NCI-H2196 treated with DMSO at 0.1 percent for 48 hours (cell line): Measurements from ENCODE around the gene RUBCN.
"Not testable (repeated sequence)": the region's sequence is repeated elsewhere in the genome, so short reads cannot be mapped to it uniquely, and the experiment has no call there.

Source experiments
- DNase-seq: peaks from one replicate; lab custom pipeline; 2025; ENCODE audit not compliant: unreplicated experiment; lab: John Stamatoyannopoulos, UW

RUBCN gene

DNA sequence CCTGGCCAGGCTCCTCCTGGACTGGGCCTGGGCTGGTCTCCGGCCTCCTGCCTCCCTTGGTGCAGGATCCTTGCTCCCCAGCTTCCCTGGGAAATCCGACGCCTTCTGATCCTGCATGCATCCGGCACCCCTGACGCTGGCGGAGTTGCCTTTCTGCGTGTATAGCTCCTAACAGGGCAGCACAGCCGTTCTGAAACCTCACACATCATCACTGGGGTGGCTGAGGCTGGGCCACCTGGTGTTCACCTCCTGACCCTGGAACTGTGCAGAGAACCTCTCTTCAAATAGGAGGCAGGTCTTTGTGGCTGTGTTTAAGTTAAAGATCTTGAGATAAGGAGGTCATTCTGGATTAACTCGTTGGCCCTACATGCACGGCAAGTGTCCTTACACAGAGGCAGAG lies 77.6 kb downstream of the RUBCN start:
- not testable (repeated sequence) for DNase-seq

DNA sequence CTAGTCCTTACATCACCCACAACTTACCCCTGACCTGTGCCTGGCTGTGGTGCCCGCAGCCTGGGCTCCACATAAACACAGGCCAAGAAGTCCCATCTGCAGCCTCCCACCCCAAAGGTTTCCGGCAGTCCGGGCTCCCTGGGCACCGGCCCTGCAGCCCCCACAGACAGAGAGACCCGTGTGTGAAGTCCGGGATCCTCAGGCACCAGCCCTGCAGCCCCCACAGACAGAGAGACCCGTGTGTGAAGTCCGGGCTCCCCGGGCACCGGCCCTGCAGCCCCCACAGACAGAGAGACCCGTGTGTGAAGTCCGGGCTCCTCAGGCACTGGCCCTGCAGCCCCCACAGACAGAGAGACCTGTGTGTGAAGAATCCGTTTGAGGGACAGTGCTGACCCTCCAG lies 78.0 kb downstream of the RUBCN start:
- not testable (repeated sequence) for DNase-seq

DNA sequence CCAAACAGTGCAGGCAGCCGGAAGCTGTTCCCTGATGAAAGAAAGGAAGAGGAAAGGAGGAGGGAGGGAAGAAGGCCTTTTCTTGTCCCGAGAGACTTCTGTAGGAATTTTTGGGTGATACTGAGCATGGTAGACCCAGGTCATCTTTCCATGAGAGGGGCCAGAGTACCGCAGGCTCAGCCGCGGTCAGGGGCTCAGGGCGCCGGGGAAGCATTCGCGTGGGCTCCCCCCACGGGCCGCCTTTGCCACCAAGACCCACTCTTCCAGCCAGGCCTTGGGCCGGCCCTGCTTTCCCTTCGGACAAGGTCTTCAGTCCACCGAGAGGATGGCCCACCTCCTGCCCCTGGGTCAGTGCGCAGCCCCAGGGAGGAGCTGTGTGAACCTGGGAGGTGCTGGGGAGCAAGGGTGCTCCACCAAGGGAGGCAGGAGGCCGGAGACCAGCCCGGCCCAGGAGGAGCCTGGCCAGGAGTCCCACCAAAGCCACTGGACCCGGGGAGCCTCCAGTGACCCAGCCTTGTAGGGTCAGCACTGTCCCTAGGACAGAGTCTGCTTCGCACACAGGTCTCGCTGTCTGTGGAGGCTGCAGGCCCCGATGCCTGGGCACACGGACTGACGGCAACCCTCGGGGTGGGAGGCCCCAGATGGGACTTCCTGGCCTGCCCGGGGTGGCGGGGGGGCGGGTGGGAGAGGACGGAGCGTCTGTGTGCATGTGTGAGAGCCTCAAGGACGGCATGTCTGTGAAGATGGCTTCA lies 79.0 kb downstream of the RUBCN start:
- not testable (repeated sequence) for DNase-seq

DNA sequence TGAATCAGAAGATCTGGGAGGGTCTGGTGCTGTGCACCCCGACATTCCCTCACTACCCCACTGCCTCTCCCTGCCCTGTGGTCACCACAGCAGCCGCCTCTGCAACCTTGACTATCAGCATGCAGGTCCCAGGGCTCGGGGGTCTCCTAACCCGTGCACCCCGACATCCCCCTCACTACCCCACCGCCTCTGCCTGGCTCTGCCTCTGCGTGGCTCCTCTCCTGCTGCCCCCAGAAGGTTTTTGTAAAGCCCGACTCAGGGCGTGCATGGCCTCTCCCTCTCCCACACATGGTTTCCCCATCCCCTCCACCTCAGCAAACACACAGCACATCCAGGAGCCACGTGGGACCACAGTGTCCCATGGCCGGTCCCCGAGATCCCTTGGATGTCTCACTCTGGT lies 79.7 kb downstream of the RUBCN start:
- DNase-seq, result not testable (repeated sequence)

DNA sequence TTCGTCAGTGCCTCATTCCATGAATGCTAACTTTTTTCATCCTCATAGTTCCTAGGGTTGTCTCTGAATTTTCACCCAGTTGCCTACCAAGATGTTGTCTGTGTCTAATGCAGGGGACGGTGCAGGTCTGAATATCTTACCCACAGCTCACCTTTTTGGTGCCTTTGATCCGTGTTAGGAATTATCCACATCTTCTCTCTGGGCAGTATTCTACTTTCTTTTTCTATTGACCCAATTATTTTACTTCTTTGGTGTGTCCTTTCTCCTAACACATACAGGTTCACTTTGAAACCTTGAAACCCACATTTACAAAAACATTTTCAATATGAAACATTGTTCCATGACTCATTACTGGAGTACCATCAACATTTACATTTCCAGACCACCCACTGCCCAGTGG lies 80.6 kb downstream of the RUBCN start:
- not testable (repeated sequence) for DNase-seq

DNA sequence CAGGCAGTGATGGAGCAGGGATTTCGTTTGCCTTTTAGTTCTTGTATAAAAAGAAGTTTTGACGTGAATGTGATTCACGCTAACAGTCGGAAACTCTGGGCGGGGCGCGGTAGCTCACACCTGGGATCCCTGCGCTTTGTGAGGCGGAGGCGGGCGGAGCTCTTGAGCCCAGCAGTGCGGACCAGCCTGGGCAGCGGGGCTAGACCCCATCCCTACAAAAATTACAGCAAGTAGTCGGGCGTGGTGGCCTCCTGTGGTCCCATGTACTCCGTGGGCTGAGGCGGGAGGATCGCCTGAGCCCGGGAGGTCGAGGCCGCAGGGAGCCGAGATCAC lies 81.7 kb downstream of the RUBCN start:
- not testable (repeated sequence) for DNase-seq

DNA sequence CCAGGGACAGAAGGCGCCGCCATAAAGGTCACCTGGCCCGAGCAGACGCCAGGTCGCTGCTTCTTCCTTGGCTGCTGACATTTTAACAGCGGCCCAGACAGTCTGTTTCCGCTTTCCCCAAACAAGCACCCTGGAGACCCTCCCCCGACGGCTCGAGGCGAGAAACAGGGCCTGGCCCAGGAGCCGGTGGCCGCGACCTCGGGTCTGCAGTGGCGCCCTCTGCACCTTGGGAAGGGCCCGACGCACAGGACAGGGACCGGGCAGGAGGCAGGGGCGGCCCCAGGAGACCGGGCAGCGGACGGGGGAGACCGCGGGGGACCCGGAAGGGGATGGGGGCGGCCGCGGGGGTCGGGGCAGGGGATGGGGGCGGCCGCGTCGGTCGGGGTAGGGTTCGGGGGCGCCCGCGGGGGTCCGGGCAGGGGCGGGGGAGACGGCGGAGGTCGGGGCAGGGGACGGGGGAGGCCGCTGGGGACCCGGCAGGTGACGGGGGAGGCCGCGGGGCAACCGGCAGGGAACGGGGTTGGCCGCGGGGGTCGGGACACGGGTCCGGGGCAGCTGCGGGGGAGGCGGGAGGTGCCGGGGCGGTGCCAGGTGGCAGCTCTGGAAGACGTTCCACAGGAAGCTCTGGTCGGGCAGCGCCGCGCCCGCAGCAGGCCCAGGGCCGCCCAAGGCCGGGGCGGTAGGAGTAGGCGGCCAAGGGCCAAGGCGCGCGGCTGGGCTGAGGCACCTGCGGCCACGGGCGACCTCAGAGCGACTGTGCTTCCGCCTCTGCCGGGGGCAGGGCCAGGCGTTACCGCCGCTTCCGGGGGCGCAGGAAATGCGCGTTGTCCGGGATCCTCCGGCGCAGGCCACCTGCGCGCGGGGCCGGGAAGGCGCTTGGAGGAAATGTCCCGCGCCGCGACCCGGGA lies 82.4 kb downstream of the RUBCN start:
- DNase-seq, result not testable (repeated sequence)

DNA sequence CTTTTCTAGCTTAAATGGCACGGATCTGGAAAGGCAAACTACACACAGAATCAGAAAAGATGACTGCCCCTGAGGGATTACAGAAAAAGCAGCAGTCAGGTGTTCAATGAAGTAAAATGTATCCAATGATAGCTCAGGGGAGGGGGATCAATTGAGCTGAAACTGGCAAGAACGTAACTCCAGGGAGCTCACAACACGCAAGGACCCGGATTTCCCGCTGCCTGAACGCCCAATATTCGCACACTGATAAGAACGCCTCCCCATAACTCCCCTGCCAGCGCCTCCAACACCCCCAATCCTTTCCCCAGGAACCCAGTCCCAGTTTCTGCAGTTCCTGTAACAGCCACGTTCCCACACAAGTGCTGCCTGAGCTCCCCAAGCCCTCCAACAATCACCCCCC lies 83.8 kb downstream of the RUBCN start:
- not testable (repeated sequence) for DNase-seq

DNA sequence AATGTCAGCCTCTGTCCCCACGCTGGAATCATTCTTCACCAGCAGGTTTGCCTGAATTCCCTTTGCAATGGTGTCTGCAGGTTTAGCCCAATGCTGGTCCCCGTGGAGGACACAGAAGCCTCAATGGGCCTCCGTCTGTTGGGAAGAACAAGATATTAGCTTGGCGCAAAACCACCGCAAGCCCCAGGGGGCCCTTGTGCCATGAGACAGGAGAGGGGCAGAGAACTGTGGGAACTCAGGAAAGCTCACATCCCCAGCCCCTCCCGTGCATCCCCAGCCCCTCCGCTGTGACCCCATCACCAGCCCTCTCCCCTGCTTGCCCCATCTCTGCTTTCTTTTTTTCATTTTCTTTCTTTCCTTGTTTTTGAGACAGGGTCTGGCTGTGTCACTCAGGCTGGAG lies 89.1 kb downstream of the RUBCN start:
- DNase-seq, result not testable (repeated sequence)

DNA sequence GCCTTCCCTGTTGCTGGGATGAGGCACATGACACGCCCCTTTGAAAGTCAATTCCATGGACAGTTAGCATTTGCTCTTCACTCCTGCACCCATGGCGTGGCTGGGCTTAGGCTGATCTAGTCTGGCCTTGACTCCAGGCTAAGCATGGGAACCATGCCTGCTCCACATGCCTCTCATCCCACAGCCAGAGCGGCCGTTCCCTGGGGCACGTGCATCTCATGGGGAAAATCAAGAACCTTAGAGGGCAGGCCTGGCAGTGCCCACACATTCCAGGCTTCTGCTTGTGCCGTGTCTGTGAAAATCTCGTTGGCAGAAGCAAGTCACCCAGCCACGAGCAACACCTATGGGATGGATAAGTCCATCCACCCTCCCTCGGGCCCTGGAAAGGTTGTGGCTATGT lies 89.5 kb downstream of the RUBCN start:
- DNase-seq, result not testable (repeated sequence)

DNA sequence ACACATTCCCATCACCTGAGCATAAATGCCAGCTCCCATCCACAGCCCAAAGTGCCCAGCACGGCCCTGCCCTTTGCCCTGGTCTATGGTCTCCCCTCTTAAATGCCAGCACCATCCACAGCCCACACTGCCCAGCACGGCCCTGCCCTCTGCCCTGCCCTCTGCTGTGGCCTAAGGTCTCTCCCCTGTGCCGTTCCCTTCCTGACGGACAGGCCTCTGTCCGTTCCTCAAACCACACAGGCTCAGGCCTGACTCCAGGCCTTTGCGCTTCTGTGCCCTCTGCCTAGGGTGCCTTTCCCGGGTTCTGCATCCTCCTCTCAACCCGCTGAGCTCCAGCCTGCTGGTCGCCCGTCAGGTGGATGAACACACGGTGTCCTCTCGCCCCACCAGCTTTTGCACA lies 90.4 kb downstream of the RUBCN start:
- not testable (repeated sequence) for DNase-seq

DNA sequence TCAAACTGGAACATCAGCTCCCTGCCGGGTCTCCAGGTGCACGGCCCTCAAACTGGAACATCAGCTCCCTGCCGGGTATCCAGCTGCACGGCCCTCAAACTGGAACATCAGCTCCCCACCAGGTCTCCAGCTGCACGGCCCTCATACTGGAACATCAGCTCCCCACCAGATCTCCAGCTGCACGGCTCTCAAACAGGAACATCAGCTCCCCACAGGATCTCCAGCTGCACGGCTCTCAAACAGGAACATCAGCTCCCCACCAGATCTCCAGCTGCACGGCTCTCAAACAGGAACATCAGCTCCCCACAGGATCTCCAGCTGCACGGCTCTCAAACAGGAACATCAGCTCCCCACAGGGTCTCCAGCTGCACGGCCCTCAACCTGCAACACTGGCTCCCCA lies 99.1 kb downstream of the RUBCN start:
- DNase-seq, result not testable (repeated sequence)

DNA sequence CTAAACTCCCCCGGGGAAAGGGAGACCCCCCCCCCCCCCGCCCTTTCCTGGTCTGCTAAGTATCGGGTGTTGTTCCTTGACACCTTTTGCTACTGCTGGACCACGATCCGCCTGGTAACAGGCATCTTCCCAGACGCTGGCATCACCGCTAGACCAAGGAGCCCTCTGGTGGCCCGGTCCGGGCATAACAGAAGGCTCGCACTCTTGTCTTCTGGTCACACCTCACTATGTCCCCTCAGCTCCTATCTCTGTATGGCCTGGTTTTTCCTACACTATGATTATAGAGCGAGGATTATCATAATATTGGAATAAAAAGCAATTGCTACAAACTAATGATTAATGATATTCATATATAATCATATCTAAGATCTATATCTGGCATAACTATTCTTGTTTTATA lies 104.7 kb downstream of the RUBCN start:
- DNase-seq, result not testable (repeated sequence)

DNA sequence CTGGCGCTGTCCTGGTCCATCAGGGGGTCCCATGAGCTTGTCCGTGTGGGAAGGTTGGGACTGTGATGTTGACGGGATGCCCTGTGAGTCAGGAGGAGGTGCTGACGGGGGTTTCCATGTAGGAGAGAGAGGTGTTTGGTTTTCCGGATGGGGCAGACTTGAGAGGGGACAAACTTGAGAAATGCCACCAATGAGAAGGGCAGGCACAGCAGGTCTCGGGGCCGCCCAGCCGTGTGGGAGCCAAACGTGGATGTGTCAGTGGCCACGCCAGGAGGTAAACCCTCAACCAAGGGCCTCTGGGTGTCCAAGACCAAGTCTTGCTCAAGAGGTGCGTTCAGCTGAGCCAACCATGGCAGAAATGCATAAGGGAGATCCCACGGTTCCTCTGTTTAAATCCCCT lies 105.9 kb downstream of the RUBCN start:
- DNase-seq, result not testable (repeated sequence)

DNA sequence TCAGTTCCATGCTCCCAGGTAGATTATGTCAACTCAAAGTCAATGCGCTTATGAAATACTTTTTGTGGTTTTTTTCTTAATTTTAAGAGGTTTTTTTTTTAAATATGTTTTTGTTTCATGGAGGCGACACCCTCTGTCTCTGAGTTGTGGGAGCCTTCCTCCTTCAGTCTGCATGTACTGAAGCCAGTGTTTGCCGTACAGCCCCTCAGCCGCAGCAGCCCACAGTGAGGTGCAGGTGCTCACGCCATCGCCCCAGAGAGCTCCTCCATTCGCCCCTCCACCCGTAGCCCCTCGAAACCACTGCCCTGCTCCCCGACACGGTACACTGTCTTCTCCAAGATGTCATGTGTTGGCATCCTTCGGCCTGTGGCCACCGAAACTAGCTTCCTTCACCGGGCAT lies 107.4 kb downstream of the RUBCN start:
- DNase-seq, result not testable (repeated sequence)

DNA sequence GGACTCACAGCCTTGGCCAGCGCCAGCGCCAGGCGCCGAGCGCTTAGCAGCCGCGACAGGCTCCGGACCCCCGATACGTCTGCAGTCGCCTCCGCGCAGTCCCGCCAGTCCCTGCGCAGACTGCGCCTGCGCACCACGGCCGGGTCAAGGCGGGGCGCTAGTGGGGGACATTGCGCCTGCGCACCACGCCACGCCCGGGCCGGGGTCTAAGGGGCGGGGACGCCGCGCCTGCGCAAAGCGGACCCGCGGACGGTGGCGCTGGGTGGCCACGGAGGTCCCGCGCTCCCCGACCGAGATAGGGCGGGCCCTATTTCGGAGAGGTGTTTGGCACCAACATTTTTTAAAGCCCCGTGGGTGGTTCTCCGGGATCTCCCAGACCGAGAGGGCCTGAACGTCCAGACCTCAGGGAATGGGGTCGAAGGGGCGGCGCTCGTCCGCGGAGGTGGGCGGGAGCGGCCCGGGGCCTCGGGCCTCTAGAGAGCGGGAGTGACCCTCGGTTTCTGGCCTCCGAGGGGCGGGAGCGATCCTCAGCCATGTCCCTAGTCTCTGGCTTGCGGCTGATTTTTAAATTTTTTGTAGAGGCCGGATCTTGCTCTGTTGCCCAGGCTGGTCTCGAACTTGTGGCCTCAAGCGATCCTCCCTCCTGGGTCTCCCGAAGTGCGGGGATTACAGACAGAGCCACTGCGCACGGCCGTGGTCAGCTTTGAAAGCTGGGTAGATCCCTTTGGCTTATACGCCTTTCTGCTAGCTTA lies 108.8 kb downstream of the RUBCN start:
- DNase-seq, result not testable (repeated sequence)

DNA sequence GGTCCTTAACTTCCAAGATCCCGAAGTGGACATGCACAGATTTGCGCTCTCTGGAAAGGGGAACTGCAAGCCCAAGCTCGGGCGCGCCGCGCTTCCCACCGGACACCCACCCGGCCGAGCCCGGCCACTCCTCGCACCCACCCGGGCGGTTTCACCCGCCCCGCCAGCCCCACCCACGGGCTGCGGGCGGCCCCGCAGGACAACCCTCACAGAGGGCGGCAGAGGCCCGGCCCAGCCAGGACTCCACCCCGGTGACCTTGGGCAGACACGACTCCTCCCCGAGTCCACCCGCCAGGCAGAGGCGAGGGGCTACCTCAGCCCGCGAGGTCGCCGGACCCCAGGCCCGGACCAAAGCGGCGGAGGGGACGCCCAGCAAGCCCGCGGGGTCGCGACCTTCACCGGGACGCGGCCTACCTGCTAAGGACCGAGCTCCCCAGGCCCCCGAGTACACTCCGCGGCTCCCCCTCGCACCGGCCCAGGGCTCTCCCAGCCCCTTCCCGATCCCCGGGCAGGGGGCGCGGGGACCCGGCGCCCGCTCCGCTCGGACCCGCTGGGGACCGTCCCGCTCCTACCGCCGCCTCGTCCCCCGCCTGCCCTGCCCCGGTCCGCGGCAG lies 109.4 kb downstream of the RUBCN start:
- not testable (repeated sequence) for DNase-seq

DNA sequence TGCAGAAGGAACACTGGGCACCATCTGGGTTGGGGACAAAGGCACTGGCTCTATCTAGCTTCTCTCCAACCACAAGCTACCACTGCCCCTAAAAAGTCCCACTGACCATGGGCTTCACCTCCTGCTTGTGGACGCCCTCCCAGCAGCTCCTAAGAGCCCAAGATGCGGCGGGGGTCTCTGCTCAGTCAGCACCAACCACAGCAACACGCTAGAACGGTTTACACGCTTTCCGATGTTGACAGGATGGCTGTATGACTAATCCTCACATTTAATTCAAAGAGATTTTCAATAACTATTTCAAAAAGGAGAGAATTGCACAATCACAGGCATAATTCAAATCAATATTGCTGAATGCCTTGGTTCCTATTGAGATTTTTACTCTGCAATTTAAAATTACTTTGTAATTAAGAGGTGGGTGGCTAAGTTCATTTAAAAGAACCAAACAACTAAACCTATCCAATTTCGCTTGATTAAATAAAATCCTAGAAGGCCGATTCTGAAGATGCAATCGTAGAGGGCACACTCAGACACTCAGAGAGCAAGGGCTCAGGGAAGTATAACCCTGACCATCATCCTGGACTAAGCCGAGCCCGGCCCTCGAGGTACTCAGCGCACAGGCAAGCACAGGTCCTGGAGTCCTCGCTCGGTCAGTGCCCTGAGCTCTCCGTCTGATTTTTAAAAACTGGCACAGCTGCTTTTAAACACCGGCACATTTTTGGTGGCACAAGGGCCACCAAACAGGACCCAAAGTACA lies 110.1 kb downstream of the RUBCN start:
- DNase-seq, result not testable (repeated sequence)

DNA sequence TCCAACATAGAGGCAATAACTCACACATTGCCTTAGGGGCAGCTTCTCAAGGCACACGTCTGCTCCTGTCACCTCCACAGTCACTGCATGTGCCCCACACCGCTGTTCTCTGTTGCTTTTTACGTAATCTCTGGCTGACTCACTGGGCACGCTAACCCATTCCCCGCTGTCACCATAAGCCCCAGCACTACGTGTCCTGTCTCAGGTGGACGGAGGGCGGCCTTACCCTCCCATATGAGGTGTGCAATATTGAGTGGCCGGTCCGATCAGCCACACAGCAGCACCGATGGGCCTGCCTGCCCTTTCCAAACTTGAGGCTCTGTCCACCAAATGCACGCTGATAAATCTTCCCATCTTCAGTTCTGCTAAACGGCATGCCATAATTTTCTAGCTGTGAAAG lies 115.2 kb downstream of the RUBCN start:
- not testable (repeated sequence) for DNase-seq
